Myocyte (in vitro differentiated cells): ENCODE results near the gene MAP3K19. TPM values are rescaled to one million over a fixed set of nuclear protein-coding genes. Genes with fewer than 3 reads are reported as not detected.
A peak's percentile ranks its signal among the peaks of the same experiment; 100 is the strongest.
"Not testable (repeated sequence)": the region's sequence is repeated elsewhere in the genome, so short reads cannot be mapped to it uniquely, and the experiment has no call there.

Source experiments
- DNase-seq: peaks from one replicate; pipeline ENCODE4 v3.0.0-alpha.2; 2012; ENCODE audit warnings: low read depth
- total RNA-seq: library from RNA; depleted of rRNA; stranded (reverse); fragments of >200 nt; gene quantifications from 2 replicates; pipeline ENCODE4 v1.2.3, GENCODE V29; 2014

MAP3K19 gene
- total RNA-seq, 1 donor from 2014 or later, result not detected

DNA sequence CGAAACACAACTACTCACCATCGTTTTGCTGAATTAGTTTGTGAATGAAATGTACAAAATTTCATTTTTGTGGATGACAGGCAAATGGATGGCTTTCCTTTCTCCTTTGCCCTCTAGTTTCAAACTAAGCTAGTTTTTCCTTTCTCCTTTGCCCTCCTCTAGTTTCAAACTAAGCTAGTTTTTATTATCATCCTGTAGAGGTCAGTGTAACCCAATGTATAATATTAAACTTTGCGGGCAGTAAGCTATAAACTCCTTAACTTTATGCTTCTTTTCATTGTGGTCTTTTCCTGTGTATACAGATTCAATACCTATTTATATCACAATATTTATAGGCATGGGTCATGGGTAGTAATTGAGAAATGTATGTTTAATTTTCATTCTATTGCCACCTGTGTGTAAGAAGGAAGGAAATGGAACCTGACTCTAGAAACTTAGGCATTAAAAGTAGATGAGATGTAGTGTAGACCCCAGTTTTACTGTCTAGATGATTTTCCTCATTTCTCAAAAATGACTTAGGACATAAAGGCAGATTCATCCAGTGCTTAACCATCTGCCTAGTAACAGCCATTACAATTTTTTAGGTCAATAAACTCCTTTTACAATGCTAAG lies 58.1 kb downstream of the MAP3K19 start:
- DNase-seq, result peak; percentile 37

DNA sequence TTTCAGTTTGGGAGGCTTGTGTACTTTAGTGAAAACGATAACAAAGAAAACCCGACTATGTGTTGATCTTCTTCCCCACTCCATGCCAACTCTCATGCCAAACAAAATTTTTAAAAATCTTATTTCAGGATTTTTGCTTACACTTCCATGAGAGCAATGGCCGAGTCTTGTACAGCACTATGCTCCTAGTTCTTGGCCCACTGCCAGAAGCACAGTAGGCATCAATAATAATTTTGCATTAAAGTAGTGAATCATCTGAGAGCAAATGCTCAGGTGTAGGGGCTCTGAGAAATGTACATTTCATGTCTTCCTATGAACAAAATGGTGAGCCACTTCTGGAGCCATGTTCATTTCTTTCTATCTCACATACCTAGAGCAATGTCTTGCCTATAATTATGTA lies 62.2 kb downstream of the MAP3K19 start:
- DNase-seq, result no peak

DNA sequence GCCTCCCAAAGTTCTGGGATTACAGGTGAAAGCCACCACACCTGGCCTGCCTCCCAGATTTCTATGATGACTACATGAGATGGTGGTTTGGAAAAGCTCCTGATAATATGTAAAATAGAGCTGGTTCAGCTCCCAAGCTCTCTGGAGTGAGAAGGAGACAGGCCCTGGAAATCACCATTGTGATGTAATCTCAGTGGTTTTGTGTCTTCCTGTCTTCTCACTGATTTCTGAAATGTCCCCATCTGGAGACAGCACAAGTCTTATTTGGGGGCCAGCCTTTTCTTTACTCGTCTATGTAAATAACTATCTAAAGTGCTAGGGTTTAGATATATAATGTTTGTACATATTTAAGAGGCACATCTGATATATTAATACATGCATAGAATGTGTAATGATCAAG lies 64.6 kb downstream of the MAP3K19 start:
- no peak for DNase-seq

DNA sequence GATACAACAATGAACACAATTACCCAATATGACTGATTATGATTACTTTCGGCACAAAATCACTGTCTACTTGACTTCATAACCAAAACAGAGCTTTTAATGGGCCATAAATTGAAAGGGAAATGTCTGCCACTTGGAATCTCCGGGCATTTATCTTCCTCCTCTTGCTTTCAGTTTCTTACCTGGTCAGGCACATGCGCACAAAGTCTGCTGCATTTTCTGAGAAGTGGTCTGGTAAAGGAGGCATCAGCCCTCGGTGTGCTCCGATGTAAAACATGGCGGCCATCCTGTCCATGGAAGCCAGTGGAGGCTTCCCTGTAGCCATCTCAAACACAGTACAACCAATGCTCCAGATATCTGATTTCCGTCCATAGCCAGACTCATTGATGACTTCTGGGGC lies 66.6 kb downstream of the MAP3K19 start:
- no peak for DNase-seq

DNA sequence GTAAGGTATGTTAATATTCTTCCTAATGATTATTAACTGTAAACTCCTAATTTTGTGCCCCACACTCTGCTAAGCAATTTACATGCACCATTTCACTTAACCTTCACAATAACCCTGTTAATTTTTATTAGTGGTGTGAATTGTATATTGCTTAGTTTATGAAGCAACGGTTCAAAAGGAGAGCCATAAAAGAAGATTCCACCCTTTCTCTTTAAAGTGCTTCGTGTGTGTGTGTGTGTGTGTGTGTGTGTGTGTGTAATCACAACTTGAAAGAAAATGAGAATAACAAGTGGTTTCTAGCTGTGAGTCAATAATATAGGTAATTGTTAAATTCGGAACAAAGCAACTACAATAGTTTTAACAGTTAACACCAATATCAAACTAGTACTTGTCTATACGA lies 68.0 kb downstream of the MAP3K19 start:
- DNase-seq, result no peak

DNA sequence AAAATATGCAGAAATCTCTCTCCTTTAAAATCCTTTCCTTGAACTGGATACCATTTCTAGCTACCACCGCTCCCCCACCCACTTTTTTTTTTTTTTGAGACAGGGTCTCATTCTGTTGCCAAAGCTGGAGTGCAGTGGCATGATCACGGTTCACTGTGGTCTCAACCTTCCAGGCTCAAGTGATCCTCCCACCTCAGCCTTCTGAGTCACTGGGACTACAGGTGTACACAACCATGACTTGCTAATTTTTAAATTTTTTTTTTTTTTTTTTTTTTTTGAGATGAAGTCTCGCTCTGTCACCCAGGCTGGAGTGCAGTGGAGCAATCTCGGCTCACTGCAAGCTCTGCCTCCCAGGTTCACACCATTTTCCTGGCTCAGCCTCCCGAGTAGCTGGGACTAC lies 70.1 kb downstream of the MAP3K19 start:
- not testable (repeated sequence) for DNase-seq

DNA sequence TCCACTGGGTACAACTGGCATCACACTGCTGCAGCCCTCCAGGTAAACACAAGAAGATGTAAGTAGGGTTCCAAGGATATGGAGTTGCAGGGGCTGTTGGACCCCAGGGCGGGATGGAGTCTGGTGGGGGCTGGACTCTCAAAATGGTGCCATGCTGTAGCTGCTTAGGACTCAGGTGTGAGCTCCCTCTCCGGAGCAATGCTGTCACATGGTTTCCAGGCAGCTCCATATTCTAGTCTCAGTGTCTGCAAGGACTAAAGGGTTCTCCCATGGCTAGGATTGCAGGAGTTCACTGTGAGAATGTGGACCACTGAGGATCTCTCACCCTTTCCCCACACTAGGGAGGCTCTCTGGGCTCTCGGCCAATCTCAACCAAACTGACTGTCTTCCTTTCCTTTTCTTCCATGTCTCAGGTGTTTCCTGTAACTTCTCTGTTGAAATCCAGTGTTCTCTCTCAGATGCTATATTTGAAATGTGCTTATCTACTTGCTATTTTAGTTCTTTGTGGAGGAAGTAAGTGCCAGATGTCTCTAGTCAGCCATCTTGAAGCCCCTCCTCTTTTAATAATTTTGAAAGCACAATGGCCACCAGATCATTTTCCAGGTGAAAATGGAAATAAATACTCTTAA lies 71.1 kb downstream of the MAP3K19 start:
- DNase-seq, result no peak

DNA sequence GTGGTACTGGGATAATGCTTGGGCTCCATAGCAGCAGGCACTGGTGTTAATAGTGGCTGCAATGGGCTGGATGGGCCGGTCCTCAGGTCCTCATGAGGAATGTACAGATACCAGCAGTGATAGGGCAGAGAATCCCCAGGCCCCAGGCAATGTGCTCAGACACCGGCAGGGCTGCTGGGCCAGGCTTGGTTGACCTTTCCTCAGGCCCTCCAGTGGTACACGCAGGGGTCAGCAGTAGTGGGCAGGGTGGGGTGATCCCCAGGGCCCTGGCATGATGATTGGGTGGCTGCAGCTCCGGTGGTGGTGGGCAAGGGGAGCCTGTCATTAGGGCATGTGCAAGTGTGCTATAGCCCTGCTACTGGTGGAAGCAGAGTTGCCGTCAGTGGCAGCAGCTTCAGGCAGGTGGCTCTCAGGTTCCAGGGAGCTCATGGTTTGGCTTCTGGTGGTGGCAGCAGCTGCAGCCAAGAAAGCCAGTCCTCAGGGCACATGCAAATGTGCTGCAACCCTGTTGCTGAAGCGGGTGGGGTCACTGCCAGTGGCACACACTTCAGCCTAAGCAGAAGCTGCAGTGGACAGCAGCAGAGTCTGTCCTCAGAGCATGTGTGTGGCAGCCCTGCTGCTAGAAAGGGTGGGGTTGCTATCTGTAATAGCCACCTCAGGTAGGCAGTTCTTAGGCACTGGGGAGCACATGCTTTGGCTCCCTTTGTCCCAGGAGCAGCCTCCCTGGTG lies 71.8 kb downstream of the MAP3K19 start:
- peak; percentile 40 for DNase-seq

DNA sequence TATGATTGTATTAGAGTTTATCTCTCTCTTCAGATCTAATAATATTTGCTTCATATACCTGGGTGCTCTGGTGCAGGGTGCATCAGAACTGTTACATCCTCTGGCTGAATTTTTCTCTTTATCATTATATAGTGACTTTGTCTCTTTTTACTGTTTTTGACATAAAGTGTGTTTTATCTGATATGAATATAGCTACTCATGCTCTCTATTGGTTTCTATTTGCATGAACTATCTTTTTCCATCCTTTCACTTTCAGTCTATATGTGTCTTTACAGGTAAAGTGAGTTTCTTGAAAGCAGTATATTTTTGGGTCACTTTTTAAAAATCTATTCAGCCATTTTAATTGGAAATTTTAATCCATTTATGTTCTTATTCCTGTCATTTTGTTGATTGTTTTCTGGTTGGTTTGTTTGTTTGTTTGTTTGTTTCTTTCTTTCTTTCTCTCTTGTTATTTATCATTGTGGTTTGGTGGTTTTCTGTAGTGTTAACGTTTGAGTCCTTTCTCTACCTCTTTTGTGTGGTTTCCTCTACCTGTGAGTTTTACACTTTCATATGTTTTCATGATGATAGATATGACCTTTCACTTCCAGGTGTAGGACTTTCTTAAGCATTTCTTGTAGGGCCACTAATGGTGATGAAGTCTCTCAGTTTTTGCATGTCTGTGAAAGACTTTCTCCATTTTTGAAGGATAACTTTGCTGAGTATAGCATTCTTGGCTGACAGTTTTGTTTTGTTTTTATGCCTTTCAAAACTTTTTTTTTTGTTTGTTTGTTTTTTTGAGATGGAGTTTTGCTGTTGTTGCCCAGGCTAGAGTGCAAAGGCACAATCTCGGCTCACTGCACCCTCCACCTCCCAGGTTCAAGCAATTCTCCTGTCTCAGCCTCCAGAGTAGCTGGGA lies 73.8 kb downstream of the MAP3K19 start:
- no peak for DNase-seq

DNA sequence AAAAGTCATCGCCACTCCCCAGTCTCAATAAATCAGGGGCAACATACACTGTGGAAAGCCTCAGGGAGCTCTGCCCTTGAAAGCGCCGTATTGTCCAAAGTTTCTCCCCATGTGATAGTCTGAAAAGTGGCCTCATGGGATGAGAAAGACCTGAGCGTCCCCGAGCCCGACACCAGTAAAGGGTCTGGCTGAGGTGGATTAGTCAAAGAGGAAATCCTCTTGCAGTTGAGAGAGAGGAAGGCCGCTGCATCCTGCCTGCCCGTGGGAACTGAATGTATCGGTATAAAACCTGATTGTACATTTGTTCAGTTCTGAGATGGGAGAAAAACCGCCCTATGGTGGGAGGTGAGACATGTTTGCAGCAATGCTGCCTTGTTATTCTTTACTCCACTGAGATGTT lies 80.1 kb downstream of the MAP3K19 start:
- not testable (repeated sequence) for DNase-seq

DNA sequence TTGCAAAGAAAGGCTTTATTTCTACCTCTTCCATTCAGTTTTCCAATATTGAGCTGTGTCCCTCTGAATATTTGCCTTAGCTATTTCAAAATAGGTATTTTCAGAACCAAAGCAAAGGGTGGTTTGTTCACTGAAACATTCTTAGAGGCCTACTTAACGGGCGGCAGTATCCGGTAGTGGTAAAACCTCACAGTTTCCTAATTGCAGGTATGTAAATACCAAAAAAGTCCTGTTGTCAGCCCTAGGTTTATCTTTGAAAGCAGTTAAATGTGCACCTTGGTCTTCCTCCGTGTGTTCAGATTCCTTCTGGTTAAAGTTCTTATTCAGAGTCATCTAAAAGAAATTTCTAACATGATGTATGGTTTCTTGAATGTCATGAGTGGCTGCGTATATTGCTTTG lies 89.8 kb downstream of the MAP3K19 start:
- no peak for DNase-seq

DNA sequence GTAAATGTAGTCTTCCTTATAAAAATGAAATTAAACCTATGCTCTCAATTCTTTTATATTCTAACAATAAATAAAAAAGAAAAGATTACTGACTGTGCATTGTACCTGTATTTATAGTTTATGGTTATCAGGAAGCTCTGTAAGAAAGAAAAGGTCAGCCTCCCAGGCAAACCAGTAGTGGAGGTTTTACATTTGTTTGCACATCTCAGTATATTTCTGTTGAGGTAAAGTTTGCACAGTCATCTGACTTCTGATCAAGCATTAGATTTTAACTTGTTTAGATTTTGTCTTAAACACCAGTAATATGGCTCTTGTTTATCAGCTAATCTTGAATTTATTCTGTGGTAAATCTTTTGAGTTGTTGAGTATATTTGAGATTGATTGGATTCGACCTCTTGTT lies 91.5 kb downstream of the MAP3K19 start:
- no peak for DNase-seq

DNA sequence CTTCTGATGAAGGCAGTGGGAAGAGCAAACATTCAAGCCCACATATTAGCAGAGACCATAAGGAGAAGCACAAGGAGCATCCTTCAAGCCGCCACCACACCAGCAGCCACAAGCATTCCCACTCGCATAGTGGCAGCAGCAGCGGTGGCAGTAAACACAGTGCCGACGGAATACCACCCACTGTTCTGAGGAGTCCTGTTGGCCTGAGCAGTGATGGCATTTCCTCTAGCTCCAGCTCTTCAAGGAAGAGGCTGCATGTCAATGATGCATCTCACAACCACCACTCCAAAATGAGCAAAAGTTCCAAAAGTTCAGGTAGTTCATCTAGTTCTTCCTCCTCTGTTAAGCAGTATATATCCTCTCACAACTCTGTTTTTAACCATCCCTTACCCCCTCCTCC lies 93.2 kb downstream of the MAP3K19 start:
- no peak for DNase-seq

DNA sequence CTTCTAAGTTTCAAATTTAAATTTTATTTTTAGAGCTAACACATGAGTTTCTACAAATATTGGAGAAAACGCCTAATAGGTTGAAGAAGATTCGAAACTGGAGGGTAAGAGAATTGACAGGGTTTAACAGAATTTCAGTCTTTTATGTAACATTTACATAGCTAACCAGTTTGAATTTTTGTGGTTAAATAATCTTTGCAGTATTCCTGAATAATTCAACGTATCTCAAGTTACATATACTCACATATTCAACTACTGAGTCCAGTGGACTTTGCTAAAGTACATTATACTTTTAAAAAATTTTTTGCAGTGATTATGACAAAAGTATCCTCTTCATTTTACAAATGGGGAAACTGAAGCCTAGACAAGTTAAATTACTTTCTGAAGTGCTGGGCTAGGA lies 94.6 kb downstream of the MAP3K19 start:
- no peak for DNase-seq

DNA sequence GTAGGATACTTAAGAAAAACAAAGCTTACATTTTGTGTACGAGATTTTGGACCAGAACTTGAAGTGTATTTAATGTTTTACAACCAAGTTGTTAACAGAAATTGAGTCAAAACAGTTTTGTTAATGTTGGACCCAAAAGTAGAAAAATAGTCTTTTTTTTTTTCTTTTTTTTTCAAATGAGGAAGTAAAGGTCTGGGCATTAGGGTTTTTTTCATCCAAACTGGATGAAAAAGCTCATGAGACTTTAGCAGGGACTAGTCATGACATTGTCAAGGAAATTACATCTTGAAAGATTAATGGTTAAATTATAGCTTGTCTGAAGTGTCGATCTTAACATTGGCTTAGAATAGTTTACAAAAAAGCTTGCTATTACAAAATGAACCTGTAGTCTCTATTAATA lies 96.4 kb downstream of the MAP3K19 start:
- no peak for DNase-seq

DNA sequence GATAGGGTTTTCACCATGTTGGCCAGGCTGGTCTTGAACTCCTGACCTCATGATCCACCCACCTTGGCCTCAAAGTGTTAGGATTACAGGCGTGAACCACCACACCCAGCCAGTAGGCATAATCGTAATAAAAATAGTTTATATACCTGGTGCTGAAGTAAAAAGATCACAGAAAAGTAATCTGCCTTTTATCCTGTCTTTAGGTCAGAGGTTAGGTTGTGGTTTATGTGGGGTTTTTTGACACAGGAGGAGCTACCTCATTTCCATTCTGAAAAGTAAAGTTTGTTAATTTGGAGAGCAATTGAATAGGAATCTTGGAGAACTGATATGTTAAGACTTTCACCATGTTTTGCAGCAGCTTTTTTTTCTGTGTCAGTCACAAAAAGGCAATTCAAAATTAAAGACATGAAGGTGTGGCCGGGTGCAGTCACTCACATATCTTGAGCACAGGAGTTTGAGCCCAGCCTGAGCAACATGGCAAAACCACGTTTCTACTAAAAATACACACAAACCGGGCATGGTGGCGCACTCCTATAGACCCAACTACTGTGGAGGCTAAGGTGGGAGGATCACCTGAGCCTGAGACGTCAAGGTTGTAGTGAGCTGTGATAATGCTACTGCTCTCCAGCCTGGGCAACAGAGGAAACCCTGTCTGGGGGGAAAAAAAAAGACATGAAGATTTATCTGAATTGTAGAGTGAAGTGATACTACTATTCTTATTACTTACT lies 97.1 kb downstream of the MAP3K19 start:
- no peak for DNase-seq

DNA sequence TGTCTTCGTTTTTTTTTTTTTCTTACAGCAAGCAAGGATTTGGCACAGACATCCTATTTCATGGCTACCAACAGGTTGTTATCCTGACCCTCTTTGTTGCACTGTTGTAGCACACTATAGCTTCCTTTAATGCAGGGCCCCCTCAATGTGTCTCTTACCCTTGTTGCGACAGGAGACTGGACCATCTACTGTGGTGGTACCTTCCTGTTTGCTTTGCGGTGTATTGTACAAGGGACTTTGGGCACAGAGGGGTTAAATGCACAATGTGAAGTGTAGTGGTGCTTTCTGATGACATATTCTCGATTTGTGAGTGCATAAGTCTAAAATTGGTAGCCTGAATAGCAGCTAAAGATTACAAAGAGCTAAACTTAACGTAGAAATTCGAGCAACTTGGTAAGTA lies 101.2 kb downstream of the MAP3K19 start:
- no peak for DNase-seq

DNA sequence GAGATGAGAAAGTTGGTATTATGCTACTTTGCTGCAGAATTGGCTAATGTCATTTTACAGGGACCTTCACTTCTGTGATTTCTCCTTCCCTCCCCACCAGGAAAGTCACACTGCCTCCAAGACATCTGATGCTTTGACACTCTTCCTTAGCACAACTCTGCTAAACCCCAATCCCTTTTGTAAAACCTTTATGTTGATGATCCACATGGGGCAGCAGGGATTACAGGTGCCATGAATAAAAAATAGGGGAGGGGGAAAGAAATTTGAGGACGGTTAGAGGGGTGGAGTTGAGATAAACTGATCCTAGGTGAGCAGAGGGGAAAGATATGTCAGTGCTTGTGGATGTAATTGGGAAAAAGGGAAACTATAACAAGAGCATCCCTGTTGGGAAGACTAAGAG lies 102.3 kb downstream of the MAP3K19 start:
- DNase-seq, result no peak

DNA sequence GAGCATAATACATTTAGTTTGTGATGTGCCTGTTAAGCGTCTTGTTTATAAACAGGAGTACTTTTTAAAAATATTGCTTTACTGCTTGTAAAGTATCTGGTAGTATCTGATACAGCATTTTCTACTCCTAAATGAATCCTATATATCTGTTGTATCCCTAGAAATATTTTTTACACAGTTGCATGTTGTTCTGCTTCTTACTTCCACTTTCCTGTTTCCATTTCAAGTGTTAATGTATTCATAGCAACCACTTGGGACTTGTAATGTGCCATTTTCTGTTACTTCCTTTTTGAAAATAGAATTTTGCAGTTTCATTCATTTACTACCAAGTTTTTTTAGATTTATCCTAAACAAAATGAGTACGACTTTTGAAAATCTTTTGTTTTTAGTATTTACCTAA lies 103.7 kb downstream of the MAP3K19 start:
- no peak for DNase-seq

DNA sequence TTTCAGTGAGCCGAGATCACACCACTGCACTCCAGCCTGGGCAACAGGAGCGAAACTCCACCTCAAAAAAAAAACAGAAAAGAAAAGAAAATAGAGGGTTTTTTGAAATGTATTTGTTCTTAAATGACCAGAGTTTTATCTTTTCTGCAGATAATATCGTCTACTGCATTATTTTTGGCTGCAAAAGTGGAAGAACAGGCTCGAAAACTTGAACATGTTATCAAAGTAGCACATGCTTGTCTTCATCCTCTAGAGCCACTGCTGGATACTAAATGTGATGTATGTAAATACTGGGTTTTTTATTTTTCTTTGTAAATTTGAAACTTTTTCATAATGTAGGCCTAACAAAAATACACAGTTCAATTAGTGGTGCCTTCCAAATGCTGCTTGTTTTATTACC lies 110.6 kb downstream of the MAP3K19 start:
- DNase-seq, result no peak

DNA sequence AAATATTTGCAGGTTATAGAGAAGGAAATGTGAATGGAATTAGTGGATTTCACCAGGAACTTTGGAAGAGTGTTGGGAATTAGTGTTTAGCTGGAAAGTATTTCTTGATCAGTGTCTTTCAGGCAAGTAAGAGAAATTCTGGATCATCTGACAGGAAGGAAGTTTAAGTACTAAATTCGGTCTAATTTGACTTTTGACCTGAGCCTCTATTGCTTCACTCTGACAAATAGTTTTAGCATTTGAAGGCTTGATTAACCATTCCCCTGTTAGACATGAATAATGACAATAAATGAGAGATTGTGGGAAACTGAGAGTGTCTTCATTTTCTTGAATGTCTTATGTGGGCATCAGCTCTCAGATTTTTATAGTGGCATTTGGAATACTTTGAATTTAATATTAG lies 112.6 kb downstream of the MAP3K19 start:
- no peak for DNase-seq
